ENCODE data around the gene SPG11. TPM values are rescaled to one million over a fixed set of nuclear protein-coding genes. Genes with fewer than 3 reads are reported as not detected.
"Not testable (repeated sequence)": the region's sequence is repeated elsewhere in the genome, so short reads cannot be mapped to it uniquely, and the experiment has no call there.

SPG11 gene, protein sequence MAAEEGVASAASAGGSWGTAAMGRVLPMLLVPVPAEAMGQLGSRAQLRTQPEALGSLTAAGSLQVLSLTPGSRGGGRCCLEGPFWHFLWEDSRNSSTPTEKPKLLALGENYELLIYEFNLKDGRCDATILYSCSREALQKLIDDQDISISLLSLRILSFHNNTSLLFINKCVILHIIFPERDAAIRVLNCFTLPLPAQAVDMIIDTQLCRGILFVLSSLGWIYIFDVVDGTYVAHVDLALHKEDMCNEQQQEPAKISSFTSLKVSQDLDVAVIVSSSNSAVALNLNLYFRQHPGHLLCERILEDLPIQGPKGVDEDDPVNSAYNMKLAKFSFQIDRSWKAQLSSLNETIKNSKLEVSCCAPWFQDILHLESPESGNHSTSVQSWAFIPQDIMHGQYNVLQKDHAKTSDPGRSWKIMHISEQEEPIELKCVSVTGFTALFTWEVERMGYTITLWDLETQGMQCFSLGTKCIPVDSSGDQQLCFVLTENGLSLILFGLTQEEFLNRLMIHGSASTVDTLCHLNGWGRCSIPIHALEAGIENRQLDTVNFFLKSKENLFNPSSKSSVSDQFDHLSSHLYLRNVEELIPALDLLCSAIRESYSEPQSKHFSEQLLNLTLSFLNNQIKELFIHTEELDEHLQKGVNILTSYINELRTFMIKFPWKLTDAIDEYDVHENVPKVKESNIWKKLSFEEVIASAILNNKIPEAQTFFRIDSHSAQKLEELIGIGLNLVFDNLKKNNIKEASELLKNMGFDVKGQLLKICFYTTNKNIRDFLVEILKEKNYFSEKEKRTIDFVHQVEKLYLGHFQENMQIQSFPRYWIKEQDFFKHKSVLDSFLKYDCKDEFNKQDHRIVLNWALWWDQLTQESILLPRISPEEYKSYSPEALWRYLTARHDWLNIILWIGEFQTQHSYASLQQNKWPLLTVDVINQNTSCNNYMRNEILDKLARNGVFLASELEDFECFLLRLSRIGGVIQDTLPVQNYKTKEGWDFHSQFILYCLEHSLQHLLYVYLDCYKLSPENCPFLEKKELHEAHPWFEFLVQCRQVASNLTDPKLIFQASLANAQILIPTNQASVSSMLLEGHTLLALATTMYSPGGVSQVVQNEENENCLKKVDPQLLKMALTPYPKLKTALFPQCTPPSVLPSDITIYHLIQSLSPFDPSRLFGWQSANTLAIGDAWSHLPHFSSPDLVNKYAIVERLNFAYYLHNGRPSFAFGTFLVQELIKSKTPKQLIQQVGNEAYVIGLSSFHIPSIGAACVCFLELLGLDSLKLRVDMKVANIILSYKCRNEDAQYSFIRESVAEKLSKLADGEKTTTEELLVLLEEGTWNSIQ (N-terminal part only)
- total RNA-seq = 74.4 TPM

DNA sequence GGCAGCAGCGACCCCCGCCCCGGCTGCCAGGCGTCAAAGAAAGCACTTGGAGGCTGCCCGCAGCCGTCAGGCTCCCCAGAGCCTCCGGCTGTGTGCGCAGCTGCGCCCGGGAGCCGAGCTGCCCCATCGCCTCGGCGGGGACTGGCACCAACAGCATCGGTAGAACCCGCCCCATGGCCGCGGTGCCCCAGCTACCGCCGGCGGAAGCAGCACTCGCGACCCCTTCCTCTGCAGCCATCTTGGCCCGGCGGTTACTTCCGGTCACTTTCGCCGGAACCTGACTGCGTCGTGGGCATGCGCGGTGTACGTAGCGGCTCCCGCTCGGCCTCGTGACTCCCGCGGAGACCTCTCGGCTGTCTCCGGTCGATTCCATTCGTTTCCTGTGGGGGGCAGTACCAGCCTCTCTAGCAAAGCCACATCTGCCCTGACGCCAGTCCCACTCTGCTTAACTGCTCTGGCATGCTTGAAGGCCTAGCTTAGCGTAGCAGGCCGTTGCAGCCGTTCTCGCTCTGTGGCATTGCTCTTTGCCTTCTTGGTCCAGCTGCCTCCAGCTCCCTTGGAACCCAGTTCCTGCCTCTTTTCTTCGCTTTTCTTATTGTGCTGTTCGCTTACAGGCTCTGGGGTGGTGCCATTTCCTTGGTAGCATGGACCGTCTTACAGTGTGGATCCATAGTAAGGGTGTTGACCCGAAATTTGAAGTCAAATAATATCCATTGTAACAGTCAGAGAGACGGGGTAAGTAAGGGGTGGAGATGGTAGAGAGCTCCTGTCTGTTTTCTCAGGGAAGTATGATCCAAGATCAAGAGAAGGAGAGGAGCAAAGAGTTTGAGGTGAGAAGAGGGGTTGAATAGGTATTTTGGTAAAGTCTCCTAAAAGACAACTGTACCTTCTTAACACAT is at the start of gene SPG11:
Gene SPG11 (minus strand): TSS at position 253 of the 899 bp plus-strand sequence. CDS start 15 bp downstream, at position 238.
- Histone ChIP-seq H3K27me3 (ENCODE audit: insufficient read depth, low read length) (no peaks in the 10 kb centered on the region), H3K4me3 (ENCODE audit: low read length) (peak within 1 kb of the TSS; percentile 87), H3K9me3 (ENCODE audit: low read depth, low read length) (no peaks in the 10 kb centered on the region), H3K4me1 (ENCODE audit: insufficient read depth, low read length) (peaks cover 60% of the 10 kb centered on the region)

DNA sequence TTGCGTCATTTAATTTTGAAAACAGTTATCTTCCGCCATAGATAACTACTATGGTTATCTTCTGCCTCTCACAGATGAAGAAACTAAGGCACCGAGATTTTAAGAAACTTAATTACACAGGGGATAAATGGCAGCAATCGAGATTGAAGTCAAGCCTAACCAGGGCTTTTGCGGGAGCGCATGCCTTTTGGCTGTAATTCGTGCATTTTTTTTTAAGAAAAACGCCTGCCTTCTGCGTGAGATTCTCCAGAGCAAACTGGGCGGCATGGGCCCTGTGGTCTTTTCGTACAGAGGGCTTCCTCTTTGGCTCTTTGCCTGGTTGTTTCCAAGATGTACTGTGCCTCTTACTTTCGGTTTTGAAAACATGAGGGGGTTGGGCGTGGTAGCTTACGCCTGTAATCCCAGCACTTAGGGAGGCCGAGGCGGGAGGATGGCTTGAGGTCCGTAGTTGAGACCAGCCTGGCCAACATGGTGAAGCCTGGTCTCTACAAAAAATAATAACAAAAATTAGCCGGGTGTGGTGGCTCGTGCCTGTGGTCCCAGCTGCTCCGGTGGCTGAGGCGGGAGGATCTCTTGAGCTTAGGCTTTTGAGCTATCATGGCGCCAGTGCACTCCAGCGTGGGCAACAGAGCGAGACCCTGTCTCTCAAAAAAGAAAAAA is 49.0 kb upstream of the SPG11 start:
- Histone ChIP-seq H3K4me3 (ENCODE audit: low read length) (peak overlapping the region; percentile 100), H3K27me3 (ENCODE audit: insufficient read depth, low read length) (no peaks in the 10 kb centered on the region), H3K4me1 (ENCODE audit: insufficient read depth, low read length) (peaks cover 57% of the 10 kb centered on the region)

DNA sequence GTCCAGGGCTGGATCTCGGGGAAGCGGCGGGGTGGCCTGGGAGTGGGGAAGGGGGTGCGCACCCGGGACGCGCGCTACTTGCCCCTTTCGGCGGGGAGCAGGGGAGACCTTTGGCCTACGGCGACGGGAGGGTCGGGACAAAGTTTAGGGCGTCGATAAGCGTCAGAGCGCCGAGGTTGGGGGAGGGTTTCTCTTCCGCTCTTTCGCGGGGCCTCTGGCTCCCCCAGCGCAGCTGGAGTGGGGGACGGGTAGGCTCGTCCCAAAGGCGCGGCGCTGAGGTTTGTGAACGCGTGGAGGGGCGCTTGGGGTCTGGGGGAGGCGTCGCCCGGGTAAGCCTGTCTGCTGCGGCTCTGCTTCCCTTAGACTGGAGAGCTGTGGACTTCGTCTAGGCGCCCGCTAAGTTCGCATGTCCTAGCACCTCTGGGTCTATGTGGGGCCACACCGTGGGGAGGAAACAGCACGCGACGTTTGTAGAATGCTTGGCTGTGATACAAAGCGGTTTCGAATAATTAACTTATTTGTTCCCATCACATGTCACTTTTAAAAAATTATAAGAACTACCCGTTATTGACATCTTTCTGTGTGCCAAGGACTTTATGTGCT is 48.4 kb upstream of the SPG11 start:
- no peaks in the 10 kb centered on the region for H3K9me3 ChIP-seq (ENCODE audit: low read depth, low read length)
- peaks cover 51% of the 10 kb centered on the region for H3K4me1 ChIP-seq (ENCODE audit: insufficient read depth, low read length)
- H3K27me3 ChIP-seq (ENCODE audit: insufficient read depth, low read length) = no peaks in the 10 kb centered on the region
- peak overlapping the region; percentile 100 for H3K4me3 ChIP-seq (ENCODE audit: low read length)

More for the DNA sequence above, 49.0 kb upstream of the SPG11 start:
- H3K9me3 ChIP-seq (ENCODE audit: low read depth, low read length) = no peaks in the 10 kb centered on the region

DNA sequence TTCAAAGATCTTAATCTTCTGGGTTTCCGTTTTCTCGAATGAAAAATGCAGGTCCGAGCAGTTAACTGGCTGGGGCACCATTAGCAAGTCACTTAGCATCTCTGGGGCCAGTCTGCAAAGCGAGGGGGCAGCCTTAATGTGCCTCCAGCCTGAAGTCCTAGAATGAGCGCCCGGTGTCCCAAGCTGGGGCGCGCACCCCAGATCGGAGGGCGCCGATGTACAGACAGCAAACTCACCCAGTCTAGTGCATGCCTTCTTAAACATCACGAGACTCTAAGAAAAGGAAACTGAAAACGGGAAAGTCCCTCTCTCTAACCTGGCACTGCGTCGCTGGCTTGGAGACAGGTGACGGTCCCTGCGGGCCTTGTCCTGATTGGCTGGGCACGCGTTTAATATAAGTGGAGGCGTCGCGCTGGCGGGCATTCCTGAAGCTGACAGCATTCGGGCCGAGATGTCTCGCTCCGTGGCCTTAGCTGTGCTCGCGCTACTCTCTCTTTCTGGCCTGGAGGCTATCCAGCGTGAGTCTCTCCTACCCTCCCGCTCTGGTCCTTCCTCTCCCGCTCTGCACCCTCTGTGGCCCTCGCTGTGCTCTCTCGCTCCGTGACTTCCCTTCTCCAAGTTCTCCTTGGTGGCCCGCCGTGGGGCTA is 47.8 kb upstream of the SPG11 start, which contains the start of the genes B2M and PATL2:
Gene B2M (plus strand): TSS at position 422 of the 647 bp plus-strand sequence. CDS start 30 bp downstream, at position 452.
Gene PATL2 (minus strand): TSS at position 228 of the 647 bp plus-strand sequence. CDS start 34,833 bp downstream, outside the sequence.
- peaks cover 45% of the 10 kb centered on the region for H3K4me1 ChIP-seq (ENCODE audit: insufficient read depth, low read length)

DNA sequence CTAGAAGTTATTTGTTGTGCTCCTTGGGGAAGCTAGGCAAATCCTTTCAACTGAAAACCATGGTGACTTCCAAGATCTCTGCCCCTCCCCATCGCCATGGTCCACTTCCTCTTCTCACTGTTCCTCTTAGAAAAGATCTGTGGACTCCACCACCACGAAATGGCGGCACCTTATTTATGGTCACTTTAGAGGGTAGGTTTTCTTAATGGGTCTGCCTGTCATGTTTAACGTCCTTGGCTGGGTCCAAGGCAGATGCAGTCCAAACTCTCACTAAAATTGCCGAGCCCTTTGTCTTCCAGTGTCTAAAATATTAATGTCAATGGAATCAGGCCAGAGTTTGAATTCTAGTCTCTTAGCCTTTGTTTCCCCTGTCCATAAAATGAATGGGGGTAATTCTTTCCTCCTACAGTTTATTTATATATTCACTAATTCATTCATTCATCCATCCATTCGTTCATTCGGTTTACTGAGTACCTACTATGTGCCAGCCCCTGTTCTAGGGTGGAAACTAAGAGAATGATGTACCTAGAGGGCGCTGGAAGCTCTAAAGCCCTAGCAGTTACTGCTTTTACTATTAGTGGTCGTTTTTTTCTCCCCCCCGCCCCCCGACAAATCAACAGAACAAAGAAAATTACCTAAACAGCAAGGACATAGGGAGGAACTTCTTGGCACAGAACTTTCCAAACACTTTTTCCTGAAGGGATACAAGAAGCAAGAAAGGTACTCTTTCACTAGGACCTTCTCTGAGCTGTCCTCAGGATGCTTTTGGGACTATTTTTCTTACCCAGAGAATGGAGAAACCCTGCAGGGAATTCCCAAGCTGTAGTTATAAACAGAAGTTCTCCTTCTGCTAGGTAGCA is 47.0 kb upstream of the SPG11 start:
- Histone ChIP-seq H3K4me1 (ENCODE audit: insufficient read depth, low read length) (peaks cover 37% of the 10 kb centered on the region), H3K27me3 (ENCODE audit: insufficient read depth, low read length) (no peaks in the 10 kb centered on the region), H3K9me3 (ENCODE audit: low read depth, low read length) (no peaks in the 10 kb centered on the region), H3K4me3 (ENCODE audit: low read length) (peak overlapping the region; percentile 100)

More for the DNA sequence above, 47.8 kb upstream of the SPG11 start, which contains the start of the genes B2M and PATL2:
- H3K4me3 ChIP-seq (ENCODE audit: low read length) = peak within 1 kb of the TSS; percentile 100
- no peaks in the 10 kb centered on the region for H3K9me3 ChIP-seq (ENCODE audit: low read depth, low read length)
- H3K27me3 ChIP-seq (ENCODE audit: insufficient read depth, low read length) = no peaks in the 10 kb centered on the region

DNA sequence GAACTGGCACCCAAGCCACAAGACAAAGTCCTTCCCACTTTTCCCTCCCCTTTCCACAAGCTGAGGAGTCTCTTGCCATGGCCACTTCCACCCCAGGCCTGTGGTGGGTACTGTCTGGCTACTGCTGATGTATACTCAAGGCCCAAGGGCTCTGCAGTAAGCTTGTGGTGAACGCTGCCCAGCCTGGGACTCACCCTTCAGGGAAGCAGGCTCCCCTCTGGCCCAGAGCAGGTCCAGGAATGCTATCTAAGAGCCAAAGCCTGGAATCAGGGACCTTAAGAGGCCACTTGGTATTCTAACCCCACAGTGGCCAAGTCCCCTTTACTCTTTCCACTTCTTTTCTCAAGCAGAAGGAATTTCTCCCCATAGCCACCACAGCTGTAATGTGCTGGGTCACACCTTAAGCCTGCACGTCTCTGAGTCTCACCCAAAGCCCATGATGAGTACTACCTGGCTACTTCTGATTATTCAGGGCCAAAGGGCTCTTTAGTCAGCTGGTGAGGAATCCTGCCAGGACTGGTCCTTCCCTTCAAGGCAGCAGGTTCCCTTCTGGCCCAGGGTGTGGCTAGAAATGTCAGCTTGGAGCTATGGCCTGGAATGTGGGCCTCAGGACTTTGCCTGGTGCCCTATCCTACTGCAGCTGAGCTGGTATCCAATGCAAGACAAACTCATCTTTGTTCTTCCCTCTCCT is 43.6 kb upstream of the SPG11 start:
- Histone ChIP-seq H3K9me3 (ENCODE audit: low read depth, low read length) (peaks cover 6% of the 10 kb centered on the region), H3K27me3 (ENCODE audit: insufficient read depth, low read length) (no peaks in the 10 kb centered on the region), H3K4me3 (ENCODE audit: low read length) (no peak overlapping the region), H3K4me1 (ENCODE audit: insufficient read depth, low read length) (peaks cover 16% of the 10 kb centered on the region)

DNA sequence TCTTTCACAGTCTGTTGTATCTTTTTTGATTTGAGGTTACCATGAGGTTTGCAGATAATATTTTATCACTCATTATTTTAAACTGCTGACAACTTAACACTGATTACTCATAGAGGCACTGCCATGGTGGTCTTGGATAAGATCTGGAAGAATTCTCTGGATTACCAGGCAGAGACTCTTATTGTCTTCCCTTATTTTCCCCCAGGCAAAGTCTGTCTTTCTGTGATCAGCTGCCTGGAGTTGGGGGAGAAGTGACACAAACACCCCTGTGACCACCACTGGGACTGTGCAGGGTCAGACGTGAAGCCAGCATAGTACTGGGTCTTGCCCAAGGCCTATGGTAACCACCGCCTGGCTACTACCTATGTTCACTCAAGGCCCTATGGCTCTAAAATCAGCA is 42.9 kb upstream of the SPG11 start:
- H3K27me3 ChIP-seq (ENCODE audit: insufficient read depth, low read length) = no peaks in the 10 kb centered on the region
- H3K4me3 ChIP-seq (ENCODE audit: low read length) = no peak overlapping the region
- H3K4me1 ChIP-seq (ENCODE audit: insufficient read depth, low read length) = peaks cover 16% of the 10 kb centered on the region
- peaks cover 11% of the 10 kb centered on the region for H3K9me3 ChIP-seq (ENCODE audit: low read depth, low read length)

DNA sequence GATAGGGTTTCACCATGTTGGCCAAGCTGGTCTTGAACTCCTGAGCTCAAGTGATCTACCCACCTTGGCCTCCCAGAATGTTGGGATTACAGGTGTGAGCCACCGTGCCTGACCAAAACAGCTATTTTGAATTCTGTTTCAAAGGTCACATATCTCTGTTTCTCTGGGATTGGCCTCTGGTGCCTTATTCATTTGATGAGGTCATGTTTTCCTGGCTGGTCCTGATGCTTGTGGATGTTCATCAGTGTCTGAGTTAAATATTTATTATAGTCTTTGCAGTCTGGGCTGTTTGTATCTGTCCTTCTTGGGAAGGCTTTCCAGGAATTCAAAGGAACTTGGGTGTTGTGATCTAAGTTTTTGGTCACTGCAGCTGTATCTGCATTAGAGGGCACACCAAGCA is 42.5 kb upstream of the SPG11 start:
- H3K4me1 ChIP-seq (ENCODE audit: insufficient read depth, low read length) = peaks cover 16% of the 10 kb centered on the region
- H3K4me3 ChIP-seq (ENCODE audit: low read length) = no peak overlapping the region
- peaks cover 11% of the 10 kb centered on the region for H3K9me3 ChIP-seq (ENCODE audit: low read depth, low read length)
- H3K27me3 ChIP-seq (ENCODE audit: insufficient read depth, low read length) = no peaks in the 10 kb centered on the region

DNA sequence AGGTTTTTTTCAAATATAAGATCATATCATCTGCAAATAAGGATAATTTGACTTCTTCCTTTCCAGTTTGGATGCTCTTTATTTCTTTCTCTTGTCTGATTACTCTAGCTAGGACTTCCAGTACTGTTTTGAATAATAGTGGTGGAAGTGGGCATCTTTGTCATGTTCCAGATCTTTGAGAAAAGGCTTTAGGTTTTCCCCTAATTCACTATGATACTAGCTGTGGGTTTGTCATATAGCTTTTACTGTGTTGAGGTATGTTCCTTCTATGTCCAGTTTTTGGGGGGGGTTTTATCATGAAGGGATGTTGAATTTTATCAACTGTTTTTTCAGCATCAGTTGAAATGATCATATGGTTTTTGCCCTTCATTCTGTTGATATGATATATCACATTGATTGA is 37.2 kb upstream of the SPG11 start:
- H3K4me1 ChIP-seq (ENCODE audit: insufficient read depth, low read length); H3K4me3 ChIP-seq (ENCODE audit: low read length); H3K27me3 ChIP-seq (ENCODE audit: insufficient read depth, low read length): not testable (repeated sequence)
- peaks cover 11% of the 10 kb centered on the region for H3K9me3 ChIP-seq (ENCODE audit: low read depth, low read length)

DNA sequence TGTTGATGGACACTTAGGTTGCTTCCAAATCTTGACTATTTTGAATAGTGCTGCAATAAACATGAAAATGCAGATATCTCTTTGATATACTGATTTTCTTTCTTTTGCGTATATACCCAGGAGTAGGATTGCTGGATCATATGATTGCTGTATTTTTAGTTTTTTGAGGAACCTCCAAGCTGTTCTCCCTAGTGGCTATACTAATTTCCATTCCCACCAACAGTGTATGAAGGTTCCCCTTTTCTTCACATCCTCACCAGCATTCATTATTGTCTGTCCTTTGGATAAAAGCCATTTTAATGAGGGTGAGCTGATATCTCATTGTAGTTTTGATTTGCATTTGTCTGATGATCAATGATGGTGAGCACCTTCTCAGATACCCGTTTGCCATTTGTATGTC is 35.2 kb upstream of the SPG11 start:
- no peak overlapping the region for H3K4me3 ChIP-seq (ENCODE audit: low read length)
- H3K4me1 ChIP-seq (ENCODE audit: insufficient read depth, low read length) = peaks cover 4% of the 10 kb centered on the region
- peaks cover 9% of the 10 kb centered on the region for H3K9me3 ChIP-seq (ENCODE audit: low read depth, low read length)
- H3K27me3 ChIP-seq (ENCODE audit: insufficient read depth, low read length) = no peaks in the 10 kb centered on the region

DNA sequence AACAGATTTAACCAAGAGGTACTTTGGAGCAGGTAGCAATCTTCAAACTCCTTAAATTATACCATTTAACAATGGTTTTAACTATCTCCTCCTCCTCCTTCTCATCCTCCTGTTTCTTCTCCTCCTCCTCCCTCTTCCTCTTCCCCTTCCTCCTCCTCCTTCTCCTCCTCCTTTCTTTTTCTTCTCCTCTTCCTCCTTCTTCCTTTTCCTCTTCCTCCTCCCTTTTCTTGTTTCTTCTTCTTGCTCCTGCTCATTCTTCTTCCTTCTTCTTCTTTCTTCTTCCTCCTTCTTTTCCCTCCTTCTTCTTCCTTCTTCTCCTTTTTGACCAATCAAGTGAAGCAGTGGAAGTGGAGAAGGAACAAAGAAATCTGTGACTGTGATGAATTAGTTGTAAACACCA is 33.6 kb upstream of the SPG11 start:
- H3K27me3 ChIP-seq (ENCODE audit: insufficient read depth, low read length) = no peaks in the 10 kb centered on the region
- H3K4me1 ChIP-seq (ENCODE audit: insufficient read depth, low read length) = peaks cover 4% of the 10 kb centered on the region
- no peak overlapping the region for H3K4me3 ChIP-seq (ENCODE audit: low read length)
- peaks cover 4% of the 10 kb centered on the region for H3K9me3 ChIP-seq (ENCODE audit: low read depth, low read length)

Measured in mononuclear cell (primary cell).